SK-N-MC (cell line): ENCODE data around the gene FUNDC2.

Source experiments
- EZH2 ChIP-seq: fragments of 200-600 bp; sonication (generic); IDR thresholded peaks from one replicate; pipeline ENCODE4 v1.6.1; 2017; ENCODE audit warnings: antibody characterized with exemption
- POLR2AphosphoS5 ChIP-seq: IDR thresholded peaks from 2 replicates; pipeline ENCODE4 v1.6.1; 2012; ENCODE audit warnings: mild to moderate bottlenecking, low read depth, low read length, borderline replicate concordance

DNA sequence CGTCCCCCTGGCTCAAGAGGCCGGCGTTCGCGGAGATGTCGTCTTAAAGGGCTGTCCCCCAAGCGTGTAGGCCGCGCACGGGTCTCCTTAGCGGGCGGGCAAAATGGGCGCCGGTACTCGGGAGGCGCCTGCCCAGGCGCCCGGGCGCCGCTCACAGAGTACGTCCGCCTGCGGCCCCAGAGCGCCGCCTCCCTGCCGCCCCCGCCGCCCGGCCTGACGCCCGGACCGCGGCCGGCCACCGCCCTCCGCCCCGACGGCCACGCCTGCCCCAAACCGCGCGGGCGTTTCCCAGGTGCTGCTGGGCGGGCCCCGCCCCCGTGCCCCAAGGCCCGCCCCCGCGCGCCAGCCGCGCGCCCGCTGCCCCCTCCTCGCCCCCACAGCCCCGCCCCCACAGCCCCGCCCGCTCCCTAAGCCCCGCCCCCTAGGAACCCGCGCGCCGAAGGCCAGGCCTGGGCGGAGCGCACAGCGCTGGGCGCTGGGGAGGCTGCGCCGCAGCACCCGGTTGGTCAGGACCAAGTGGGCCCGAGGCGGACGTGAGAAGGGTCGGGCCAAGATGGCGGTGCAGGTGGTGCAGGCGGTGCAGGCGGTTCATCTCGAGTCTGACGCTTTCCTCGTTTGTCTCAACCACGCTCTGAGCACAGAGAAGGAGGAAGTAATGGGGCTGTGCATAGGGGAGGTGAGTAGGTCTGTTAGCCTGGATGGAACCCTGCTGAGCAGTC lies 44.5 kb downstream of the FUNDC2 start, which contains the start of the genes BRCC3, CMC4 and MTCP1:
- TF ChIP-seq POLR2AphosphoS5 = peak; percentile 86
- no peak for TF ChIP-seq EZH2
